Neural crest cell (in vitro differentiated cells): Measurements from ENCODE around the gene COL18A1. TPM values are rescaled to one million over a fixed set of nuclear protein-coding genes. Genes with fewer than 3 reads are reported as not detected.
"Not testable (repeated sequence)": the region's sequence is repeated elsewhere in the genome, so short reads cannot be mapped to it uniquely, and the experiment has no call there.

Experiments used
- DNase-seq: peaks from one replicate; pipeline ENCODE4 v3.0.0; 2021; ENCODE audit warnings: low read depth, mixed read lengths, low spot score
- H3K27ac Mint-ChIP-seq: one replicate; pipeline ENCODE4 v1.8.0; 2021; ENCODE audit warnings: mild to moderate bottlenecking, mixed read lengths; ENCODE audit not compliant: unreplicated experiment
- H3K27me3 Mint-ChIP-seq: 2 replicates; pipeline ENCODE4 v1.8.0; 2021; ENCODE audit warnings: low read depth, mild to moderate bottlenecking, mixed read lengths
- H3K36me3 Mint-ChIP-seq: 2 replicates; pipeline ENCODE4 v1.8.0; 2021; ENCODE audit warnings: low read depth, mild to moderate bottlenecking, mixed read lengths
- H3K4me1 Mint-ChIP-seq: 2 replicates; pipeline ENCODE4 v1.8.0; 2021; ENCODE audit warnings: mixed read lengths
- H3K4me3 Mint-ChIP-seq: one replicate; pipeline ENCODE4 v1.8.0; 2021; ENCODE audit warnings: mild to moderate bottlenecking, mixed read lengths
- H3K9me3 Mint-ChIP-seq: 2 replicates; pipeline ENCODE4 v1.8.0; 2021; ENCODE audit warnings: mixed read lengths
- total RNA-seq: library from RNA; stranded (reverse); gene quantifications from 2 replicates; pipeline ENCODE4 v1.2.1, GENCODE V29; 2021
- TF ChIP-seq, protein P1 (sequence below): fragments of 200-600 bp; sonication (generic); conservative IDR thresholded peaks from 2 replicates; pipeline ENCODE4 v1.5.0; 2021; ENCODE audit warnings: antibody characterized with exemption, mild to moderate bottlenecking

Gene COL18A1
- total RNA-seq, 1 donor from 2014 or later: 19.2 TPM

DNA sequence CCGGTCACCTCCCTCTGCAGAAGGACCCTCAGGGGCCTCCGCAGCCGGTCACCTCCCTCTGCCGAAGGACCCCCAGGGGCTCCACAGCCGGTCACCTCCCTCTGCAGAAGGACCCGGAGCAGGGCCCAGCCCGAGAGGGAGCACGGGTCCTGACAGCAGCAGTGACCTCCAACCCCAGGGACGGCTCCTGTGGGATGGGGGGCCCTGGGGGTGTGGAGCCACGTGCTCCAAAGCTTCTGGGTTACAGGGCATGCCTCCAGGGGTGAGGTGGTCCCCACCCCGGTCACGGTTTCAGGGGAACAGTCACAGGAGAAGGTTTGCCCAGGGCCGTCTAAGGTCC lies 97.0 kb downstream of the COL18A1 start:
- Mint-ChIP-seq H3K27ac (no peak overlapping the region), H3K9me3 (peaks cover 4% of the 10 kb centered on the region), H3K27me3 (peaks cover 8% of the 10 kb centered on the region), H3K4me3 (no peak overlapping the region), H3K36me3 (peaks cover 10% of the 10 kb centered on the region), H3K4me1 (peaks cover 4% of the 10 kb centered on the region)
- no peak for DNase-seq
- TF ChIP-seq, protein P1, sequence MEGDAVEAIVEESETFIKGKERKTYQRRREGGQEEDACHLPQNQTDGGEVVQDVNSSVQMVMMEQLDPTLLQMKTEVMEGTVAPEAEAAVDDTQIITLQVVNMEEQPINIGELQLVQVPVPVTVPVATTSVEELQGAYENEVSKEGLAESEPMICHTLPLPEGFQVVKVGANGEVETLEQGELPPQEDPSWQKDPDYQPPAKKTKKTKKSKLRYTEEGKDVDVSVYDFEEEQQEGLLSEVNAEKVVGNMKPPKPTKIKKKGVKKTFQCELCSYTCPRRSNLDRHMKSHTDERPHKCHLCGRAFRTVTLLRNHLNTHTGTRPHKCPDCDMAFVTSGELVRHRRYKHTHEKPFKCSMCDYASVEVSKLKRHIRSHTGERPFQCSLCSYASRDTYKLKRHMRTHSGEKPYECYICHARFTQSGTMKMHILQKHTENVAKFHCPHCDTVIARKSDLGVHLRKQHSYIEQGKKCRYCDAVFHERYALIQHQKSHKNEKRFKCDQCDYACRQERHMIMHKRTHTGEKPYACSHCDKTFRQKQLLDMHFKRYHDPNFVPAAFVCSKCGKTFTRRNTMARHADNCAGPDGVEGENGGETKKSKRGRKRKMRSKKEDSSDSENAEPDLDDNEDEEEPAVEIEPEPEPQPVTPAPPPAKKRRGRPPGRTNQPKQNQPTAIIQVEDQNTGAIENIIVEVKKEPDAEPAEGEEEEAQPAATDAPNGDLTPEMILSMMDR: no peak

DNA sequence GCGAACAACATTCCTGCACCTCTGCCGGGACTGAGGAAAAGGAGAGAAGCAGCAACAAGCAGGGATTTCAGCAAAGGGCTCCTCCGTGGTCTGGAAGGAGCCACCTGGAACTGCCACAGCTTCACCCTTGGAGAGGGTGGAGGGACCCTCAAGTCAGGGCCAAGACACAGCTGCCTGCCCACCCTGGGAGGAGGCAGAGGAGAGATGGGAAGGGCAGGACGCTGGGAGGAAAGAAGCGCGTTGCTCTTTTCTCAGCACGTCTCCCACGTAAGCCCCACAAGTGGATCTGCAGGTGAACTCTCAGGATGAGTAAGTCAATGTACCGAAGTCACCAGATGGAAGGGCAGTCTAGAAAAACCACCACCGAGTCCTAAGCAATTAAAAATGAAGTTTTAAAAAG lies 97.6 kb downstream of the COL18A1 start:
- H3K36me3 Mint-ChIP-seq: peaks cover 10% of the 10 kb centered on the region
- peaks cover 8% of the 10 kb centered on the region for H3K27me3 Mint-ChIP-seq
- H3K27ac Mint-ChIP-seq: no peak overlapping the region
- peaks cover 4% of the 10 kb centered on the region for H3K4me1 Mint-ChIP-seq
- no peak for DNase-seq
- H3K9me3 Mint-ChIP-seq: peaks cover 4% of the 10 kb centered on the region
- TF ChIP-seq, protein P1: no peak
- peak overlapping the region; percentile 14 for H3K4me3 Mint-ChIP-seq

DNA sequence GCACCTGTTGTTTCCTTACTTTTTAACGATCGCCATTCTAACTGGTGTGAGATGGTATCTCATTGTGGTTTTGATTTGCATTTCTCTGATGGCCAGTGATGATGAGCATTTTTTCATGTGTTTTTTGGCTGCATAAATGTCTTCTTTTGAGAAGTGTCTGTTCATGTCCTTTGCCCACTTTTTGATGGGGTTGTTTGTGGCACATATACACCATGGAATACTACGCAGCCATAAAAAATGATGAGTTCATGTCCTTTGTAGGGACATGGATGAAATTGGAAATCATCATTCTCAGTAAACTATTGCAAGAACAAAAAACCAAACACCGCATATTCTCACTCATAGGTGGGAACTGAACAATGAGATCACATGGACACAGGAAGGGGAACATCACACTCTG lies 98.3 kb downstream of the COL18A1 start:
- not testable (repeated sequence) for H3K27ac Mint-ChIP-seq, H3K36me3 Mint-ChIP-seq

DNA sequence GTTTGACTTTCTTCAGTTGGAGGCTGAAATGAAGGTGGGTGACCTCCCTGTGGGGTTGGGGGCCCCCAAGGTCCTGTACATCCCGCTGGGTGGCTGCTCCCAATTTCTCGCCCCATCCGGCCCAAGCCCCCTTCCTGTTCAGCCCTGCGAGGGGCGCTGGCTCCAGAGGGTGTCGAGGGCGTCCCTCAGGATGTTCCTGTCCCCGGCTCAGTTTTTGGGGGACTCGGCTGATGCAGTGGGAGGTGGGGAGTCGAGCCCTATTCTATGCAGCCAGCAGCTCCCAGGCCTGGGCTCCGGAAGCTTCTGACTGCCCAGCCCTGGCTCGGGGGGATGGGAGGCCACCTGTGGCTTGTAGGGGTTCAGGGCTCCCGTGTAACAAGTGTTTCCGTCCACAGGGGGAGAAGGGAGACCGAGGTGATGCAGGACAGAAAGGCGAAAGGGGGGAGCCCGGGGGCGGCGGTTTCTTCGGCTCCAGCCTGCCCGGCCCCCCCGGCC lies 99.1 kb downstream of the COL18A1 start:
- DNase-seq: no peak
- H3K9me3 Mint-ChIP-seq: peaks cover 4% of the 10 kb centered on the region
- peaks cover 5% of the 10 kb centered on the region for H3K36me3 Mint-ChIP-seq
- no peak overlapping the region for H3K27ac Mint-ChIP-seq
- H3K27me3 Mint-ChIP-seq: peaks cover 8% of the 10 kb centered on the region
- peaks cover 9% of the 10 kb centered on the region for H3K4me1 Mint-ChIP-seq
- TF ChIP-seq, protein P1: no peak
- H3K4me3 Mint-ChIP-seq: no peak overlapping the region

More for the DNA sequence above, 98.3 kb downstream of the COL18A1 start:
- H3K27me3 Mint-ChIP-seq, DNase-seq, H3K4me3 Mint-ChIP-seq, H3K4me1 Mint-ChIP-seq, H3K9me3 Mint-ChIP-seq: not testable (repeated sequence)

DNA sequence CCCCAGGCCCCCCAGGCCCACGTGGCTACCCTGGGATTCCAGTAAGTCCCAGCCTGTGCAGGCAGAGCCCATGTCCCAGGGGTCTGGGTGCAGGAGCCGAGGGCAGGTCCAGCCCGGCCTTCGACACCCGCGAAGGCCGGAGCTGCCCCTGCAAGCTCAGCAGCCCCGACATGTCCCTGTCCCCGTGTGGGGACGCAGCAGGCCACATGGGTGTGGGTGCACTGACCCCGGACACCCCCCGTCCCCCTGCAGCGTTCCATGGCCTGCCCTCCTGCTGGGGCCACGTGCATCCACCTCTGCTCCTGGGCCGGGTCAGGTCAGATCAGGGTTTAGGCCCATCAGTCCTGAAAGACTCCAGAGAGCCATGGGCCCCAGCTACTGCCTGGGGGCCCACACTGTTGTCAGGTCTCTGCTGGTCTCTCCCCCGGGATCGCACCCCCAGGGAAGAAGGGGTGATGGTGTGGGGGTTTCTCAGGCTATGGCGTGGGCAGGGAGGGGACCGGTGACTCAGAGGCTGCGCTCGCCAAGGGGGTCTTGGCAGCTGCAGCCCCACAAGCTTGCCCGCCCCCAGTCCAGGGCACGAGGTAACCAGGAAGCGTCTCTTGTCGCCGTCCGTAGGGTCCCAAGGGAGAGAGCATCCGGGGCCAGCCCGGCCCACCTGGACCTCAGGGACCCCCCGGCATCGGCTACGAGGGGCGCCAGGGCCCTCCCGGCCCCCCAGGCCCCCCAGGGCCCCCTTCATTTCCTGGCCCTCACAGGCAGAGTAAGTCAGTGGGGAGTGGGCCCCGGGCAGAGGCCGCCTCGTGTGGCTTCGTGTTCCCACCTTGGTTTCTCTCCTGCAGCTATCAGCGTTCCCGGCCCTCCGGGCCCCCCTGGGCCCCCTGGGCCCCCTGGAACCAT lies 99.8 kb downstream of the COL18A1 start:
- Mint-ChIP-seq H3K9me3 (peaks cover under 1% of the 10 kb centered on the region), H3K4me1 (peaks cover 6% of the 10 kb centered on the region), H3K27ac (no peak overlapping the region), H3K4me3 (no peak overlapping the region), H3K36me3 (peaks cover 1% of the 10 kb centered on the region), H3K27me3 (peaks cover 6% of the 10 kb centered on the region)
- TF ChIP-seq, protein P1: no peak
- DNase-seq: no peak

DNA sequence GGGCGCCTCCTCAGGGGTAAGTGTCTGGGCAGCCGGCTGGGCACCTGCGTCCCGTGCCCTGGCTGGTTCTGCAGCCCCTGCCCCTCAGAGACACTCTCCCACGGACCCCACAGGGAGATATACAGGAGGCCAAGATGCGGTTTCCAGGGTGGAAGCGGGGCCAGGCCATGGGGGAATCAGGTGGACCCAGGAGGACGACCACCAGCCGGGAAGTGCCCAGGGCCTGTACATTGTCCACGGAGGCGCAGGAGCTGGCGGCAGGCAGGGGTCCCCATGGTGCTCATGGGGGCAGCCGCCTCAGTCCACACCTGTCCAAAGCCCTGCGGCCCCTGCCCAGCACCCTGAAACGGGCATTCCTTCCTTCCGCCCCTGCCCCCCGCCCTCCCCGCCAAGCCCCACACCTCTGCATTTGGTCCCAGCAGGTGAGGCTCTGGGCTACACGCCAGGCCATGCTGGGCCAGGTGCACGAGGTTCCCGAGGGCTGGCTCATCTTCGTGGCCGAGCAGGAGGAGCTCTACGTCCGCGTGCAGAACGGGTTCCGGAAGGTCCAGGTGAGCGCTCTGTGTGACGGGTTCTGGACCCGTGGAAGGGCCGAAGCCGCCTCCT lies 100.6 kb downstream of the COL18A1 start:
- Mint-ChIP-seq H3K9me3 (no peaks in the 10 kb centered on the region), H3K4me1 (peaks cover 5% of the 10 kb centered on the region), H3K4me3 (no peak overlapping the region), H3K27ac (no peak overlapping the region), H3K36me3 (no peaks in the 10 kb centered on the region), H3K27me3 (peaks cover 6% of the 10 kb centered on the region)
- no peak for DNase-seq
- TF ChIP-seq, protein P1: no peak
